ENCODE data around the gene PDE7B. TPM values are rescaled to one million over a fixed set of nuclear protein-coding genes. Genes with fewer than 3 reads are reported as not detected.
A peak's percentile ranks its signal among the peaks of the same experiment; 100 is the strongest.

PDE7B gene
- total RNA-seq, 4 donors from 2014 or later = 12.9 to 22.5 (median 16.4) TPM

- Histone ChIP-seq H3K27ac (no peak overlapping the region), H3K36me3 (no peaks in the 10 kb centered on the region), H3K4me1 (no peaks in the 10 kb centered on the region), H3K27me3 (no peaks in the 10 kb centered on the region), H3K4me3 (no peak overlapping the region), H3K9me3 (no peaks in the 10 kb centered on the region)
- DNase-seq (ENCODE audit: low spot score in 2 of 2) = no peak
- TF ChIP-seq CTCF (IDR thresholded peaks at IDR 0.05) = no peak
- no peak for TF ChIP-seq EP300 (IDR thresholded peaks at IDR 0.05)
- TF ChIP-seq POLR2A (IDR thresholded peaks at IDR 0.05) = no peak
- 83 to 84% methylated on average over 6 of the region's 6 CpGs for WGBS, 2 donors
Observed at GRCh38 chr6:135842618-135843392, 8.7 kb upstream of the PDE7B start.

- DNase-seq (ENCODE audit: low spot score in 2 of 2) = no peak
- WGBS, 2 donors = 52 to 63% methylated on average over 3 of the region's 3 CpGs
- no peak overlapping the region for H3K4me3 ChIP-seq
- peaks cover 0 to 32% (median 3%) of the 10 kb centered on the region in 4 donors for H3K4me1 ChIP-seq
- no peaks in the 10 kb centered on the region for H3K9me3 ChIP-seq
- TF ChIP-seq EP300 (IDR thresholded peaks at IDR 0.05) (no peak), POLR2A (IDR thresholded peaks at IDR 0.05) (no peak), CTCF (IDR thresholded peaks at IDR 0.05) (no peak)
- peak overlapping the region in 3 of 4 donors; percentile 29 to 83 (median 43) for H3K27ac ChIP-seq
- no peaks in the 10 kb centered on the region for H3K27me3 ChIP-seq
- no peaks in the 10 kb centered on the region for H3K36me3 ChIP-seq
Observed at GRCh38 chr6:135850882-135851281, 619 bp upstream of the PDE7B start.

GRCh38 chr6:135852746-135853145, 1.2 kb downstream of the PDE7B start:
- peak overlapping the region; percentile 3 to 43 (median 22) for H3K4me3 ChIP-seq

GRCh38 chr6:135853227-135853626, 1.7 kb downstream of the PDE7B start:
- no peaks in the 10 kb centered on the region for H3K9me3 ChIP-seq
- TF ChIP-seq EP300 (IDR thresholded peaks at IDR 0.05) (peak in 1 of 2 donors; percentile 53), POLR2A (IDR thresholded peaks at IDR 0.05) (peak in 1 of 2 donors; percentile 10), CTCF (IDR thresholded peaks at IDR 0.05) (no peak)
- H3K4me3 ChIP-seq = peak overlapping the region; percentile 3 to 43 (median 22)
- peak overlapping the region in 3 of 4 donors; percentile 38 to 83 (median 44) for H3K27ac ChIP-seq
- WGBS, 2 donors = 18 to 24% methylated on average over 5 of the region's 5 CpGs
- H3K36me3 ChIP-seq = no peaks in the 10 kb centered on the region
- DNase-seq (ENCODE audit: low spot score in 2 of 2) = no peak
- H3K27me3 ChIP-seq = no peaks in the 10 kb centered on the region
- H3K4me1 ChIP-seq = peaks cover 0 to 32% (median 3%) of the 10 kb centered on the region in 4 donors

More at GRCh38 chr6:135852746-135853145, 1.2 kb downstream of the PDE7B start:
- Histone ChIP-seq H3K36me3 (no peaks in the 10 kb centered on the region), H3K9me3 (no peaks in the 10 kb centered on the region), H3K27me3 (no peaks in the 10 kb centered on the region), H3K27ac (peak overlapping the region in 3 of 4 donors; percentile 38 to 83 (median 44)), H3K4me1 (peaks cover 0 to 32% (median 3%) of the 10 kb centered on the region in 4 donors)
- DNase-seq (ENCODE audit: low spot score in 2 of 2) = no peak
- WGBS, 2 donors = 20 to 23% methylated on average over 1 of the region's 1 CpG
- TF ChIP-seq CTCF (IDR thresholded peaks at IDR 0.05) (no peak), EP300 (IDR thresholded peaks at IDR 0.05) (no peak)

GRCh38 chr6:135853986-135854385, 2.5 kb downstream of the PDE7B start:
- TF ChIP-seq EP300 (IDR thresholded peaks at IDR 0.05) (no peak), POLR2A (IDR thresholded peaks at IDR 0.05) (no peak), CTCF (IDR thresholded peaks at IDR 0.05) (no peak)
- H3K36me3 ChIP-seq = no peaks in the 10 kb centered on the region
- no peaks in the 10 kb centered on the region for H3K27me3 ChIP-seq
- peak overlapping the region in 2 of 4 donors; percentile 18 to 43 for H3K4me3 ChIP-seq
- no peaks in the 10 kb centered on the region for H3K9me3 ChIP-seq
- WGBS, 2 donors = 28 to 35% methylated on average over 1 of the region's 1 CpG
- peak overlapping the region in 3 of 4 donors; percentile 30 to 83 (median 44) for H3K27ac ChIP-seq
- DNase-seq (ENCODE audit: low spot score in 2 of 2) = no peak
- H3K4me1 ChIP-seq = peaks cover 0 to 33% (median 3%) of the 10 kb centered on the region in 4 donors

All from tibial nerve (tissue), 4 donors.